Measurements from ENCODE around the gene TMEM167A.

- TF ChIP-seq EP300 (IDR thresholded peaks at IDR 0.05; ENCODE audit: borderline replicate concordance) = no peak
- TF ChIP-seq TAF1 (IDR thresholded peaks at IDR 0.05; ENCODE audit: low read depth) = no peak
- no peak for TF ChIP-seq CEBPB (IDR thresholded peaks at IDR 0.05)
- no peak for TF ChIP-seq MAX (IDR thresholded peaks at IDR 0.05)
- TF ChIP-seq TCF12 (IDR thresholded peaks at IDR 0.05; ENCODE audit: low read depth) = no peak
- TF ChIP-seq CREB1 (IDR thresholded peaks at IDR 0.05; ENCODE audit: low read depth) = no peak
- no peak for TF ChIP-seq EGR1 (IDR thresholded peaks at IDR 0.05)
Measured at GRCh38 chr5:83118976-83119375, 41.8 kb upstream of the TMEM167A start.

Data from Ishikawa (cell line).